ENCODE measurements around the gene PRDX5. TPM values are rescaled to one million over a fixed set of nuclear protein-coding genes. Genes with fewer than 3 reads are reported as not detected.

PRDX5 gene
- total RNA-seq, 6 donors from 2014 or later = 146 to 493 (median 309) TPM

DNA sequence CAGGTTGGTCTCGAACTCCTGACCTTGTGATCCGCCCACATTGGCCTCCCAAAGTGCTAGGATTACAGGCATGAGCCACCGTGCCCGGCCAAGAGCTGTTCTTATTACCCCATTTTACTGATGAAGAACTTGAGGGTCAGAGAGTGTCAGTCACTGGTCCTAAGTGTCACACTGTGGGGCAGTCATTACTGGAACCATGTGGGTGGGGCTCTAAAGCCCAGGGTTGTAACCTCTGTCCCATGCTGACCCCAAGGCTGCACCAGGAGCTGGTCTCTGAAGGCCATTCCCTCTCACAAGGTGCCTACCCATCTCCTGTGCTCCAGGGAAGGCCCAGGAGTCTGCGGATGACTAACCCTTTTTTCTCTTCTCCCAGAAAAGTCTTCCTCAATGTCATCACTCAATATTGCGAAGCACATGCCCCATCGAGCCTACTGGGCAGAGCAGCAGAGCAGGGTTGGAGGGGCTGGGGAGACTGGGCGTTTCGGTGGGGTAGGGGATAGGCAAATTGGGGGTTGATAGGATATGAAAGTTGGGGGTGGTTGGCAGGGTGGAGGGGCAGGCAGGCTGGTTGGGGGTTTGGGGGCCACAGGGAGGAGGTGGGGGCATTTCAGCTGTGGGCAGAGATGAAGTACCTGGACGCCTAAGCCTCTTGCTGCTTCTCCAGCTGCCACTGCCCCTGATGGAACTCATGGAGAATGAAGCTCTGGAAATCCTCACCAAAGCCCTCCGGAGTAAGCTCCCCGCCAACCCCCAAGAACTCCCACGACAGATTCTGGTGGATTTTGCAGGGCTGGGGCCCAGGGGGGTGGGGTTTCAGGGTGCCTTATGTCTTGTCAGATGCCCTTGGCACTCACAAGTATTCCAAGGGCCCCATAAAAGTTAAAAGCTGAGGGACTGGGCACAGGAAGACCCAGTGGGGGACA is 14.6 kb upstream of the PRDX5 start:
- WGBS, 2 donors = 77 to 83% methylated on average over 9 to 13 of the region's 13 CpGs
- peak overlapping the region in 2 of 4 donors; percentile 91 to 97 for H3K27ac ChIP-seq
- DNase-seq (no peak), ATAC-seq (ENCODE audit: low FRiP score in 2 of 2) (no peak)
- no peak overlapping the region for H3K4me3 ChIP-seq
- peaks cover 0 to 21% (median 12%) of the 10 kb centered on the region in 4 donors for H3K27me3 ChIP-seq
- H3K36me3 ChIP-seq = peaks cover 0 to 9% (median 0%) of the 10 kb centered on the region in 4 donors
- peaks cover 37 to 53% (median 49%) of the 10 kb centered on the region in 4 donors for H3K4me1 ChIP-seq
- TF ChIP-seq POLR2AphosphoS5 (IDR thresholded peaks at IDR 0.05) (no peak), POLR2A (IDR thresholded peaks at IDR 0.05) (no peak), EP300 (IDR thresholded peaks at IDR 0.05) (no peak)
- TF ChIP-seq, protein P1, sequence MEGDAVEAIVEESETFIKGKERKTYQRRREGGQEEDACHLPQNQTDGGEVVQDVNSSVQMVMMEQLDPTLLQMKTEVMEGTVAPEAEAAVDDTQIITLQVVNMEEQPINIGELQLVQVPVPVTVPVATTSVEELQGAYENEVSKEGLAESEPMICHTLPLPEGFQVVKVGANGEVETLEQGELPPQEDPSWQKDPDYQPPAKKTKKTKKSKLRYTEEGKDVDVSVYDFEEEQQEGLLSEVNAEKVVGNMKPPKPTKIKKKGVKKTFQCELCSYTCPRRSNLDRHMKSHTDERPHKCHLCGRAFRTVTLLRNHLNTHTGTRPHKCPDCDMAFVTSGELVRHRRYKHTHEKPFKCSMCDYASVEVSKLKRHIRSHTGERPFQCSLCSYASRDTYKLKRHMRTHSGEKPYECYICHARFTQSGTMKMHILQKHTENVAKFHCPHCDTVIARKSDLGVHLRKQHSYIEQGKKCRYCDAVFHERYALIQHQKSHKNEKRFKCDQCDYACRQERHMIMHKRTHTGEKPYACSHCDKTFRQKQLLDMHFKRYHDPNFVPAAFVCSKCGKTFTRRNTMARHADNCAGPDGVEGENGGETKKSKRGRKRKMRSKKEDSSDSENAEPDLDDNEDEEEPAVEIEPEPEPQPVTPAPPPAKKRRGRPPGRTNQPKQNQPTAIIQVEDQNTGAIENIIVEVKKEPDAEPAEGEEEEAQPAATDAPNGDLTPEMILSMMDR (IDR thresholded peaks at IDR 0.05) = no peak
- H3K9me3 ChIP-seq = no peaks in the 10 kb centered on the region

DNA sequence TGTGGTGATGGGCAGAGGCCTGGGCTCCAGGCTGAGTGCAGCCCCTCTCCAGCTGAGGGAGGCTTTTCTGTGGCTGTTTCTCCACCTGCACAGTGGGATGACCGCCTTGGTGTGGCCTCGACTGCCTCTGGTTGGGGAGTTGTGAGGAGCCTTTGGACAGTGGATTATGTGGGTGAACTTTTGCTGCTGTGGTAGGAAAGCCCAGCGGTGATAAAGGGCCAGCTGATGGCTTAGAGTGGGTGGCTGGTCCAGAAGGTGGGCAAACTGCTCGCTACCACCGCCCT is 13.9 kb upstream of the PRDX5 start:
- DNase-seq (no peak), ATAC-seq (ENCODE audit: low FRiP score in 2 of 2) (no peak)
- peak overlapping the region in 3 of 4 donors; percentile 84 to 96 (median 90) for H3K4me3 ChIP-seq
- H3K4me1 ChIP-seq = peaks cover 36 to 53% (median 48%) of the 10 kb centered on the region in 4 donors
- H3K36me3 ChIP-seq = peaks cover 0 to 9% (median 0%) of the 10 kb centered on the region in 4 donors
- peak overlapping the region; percentile 91 to 97 (median 94) for H3K27ac ChIP-seq
- peaks cover 0 to 19% (median 11%) of the 10 kb centered on the region in 4 donors for H3K27me3 ChIP-seq
- no peaks in the 10 kb centered on the region for H3K9me3 ChIP-seq
- TF ChIP-seq EP300 (IDR thresholded peaks at IDR 0.05) (no peak), POLR2AphosphoS5 (IDR thresholded peaks at IDR 0.05) (no peak), POLR2A (IDR thresholded peaks at IDR 0.05) (no peak)
- TF ChIP-seq, protein P1 (IDR thresholded peaks at IDR 0.05) = no peak
- 54 to 57% methylated on average over 5 of the region's 5 CpGs for whole genome bisulfite sequencing, 2 donors

DNA sequence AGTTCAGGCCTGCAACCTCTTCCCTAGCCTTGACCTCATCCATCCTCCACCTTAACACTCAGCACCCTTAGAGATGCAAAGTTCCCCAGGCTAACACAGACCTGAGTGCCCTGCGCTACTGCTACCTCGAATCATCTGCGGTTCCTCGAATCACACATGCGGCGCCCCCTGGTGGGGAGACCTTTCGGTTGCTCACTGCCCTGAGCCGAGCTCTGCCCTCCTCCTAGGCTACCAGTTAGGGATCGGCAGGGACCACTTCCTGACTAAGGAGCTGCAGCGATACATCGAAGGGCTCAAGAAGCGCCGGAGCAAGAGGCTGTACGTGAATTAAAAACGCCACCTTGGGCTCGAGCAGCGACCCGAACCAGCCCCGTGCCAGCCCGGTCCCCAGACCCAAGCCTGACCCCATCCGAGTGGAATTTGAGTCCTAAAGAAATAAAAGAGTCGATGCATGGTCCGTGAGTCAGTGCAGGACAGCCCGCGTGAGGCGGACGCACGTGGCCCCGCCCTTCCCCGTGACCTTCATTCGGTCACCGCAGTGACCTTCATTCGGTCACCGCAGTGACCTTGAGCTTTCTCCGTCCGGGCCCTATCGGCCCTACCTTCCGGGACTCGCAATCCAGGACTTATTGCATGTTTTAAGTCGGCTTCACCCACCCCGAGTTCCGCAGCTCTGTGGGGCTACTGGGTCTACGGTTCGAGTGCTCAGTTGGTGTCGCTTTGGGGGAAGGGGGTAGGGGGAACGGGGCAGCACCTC is 13.4 kb upstream of the PRDX5 start:
- WGBS, 2 donors = 0 to 1% methylated on average over 27 to 46 of the region's 46 CpGs
- DNase-seq (peak; percentile 91 to 97), ATAC-seq (ENCODE audit: low FRiP score in 2 of 2) (peak; percentile 73 to 82)
- Histone ChIP-seq H3K27ac (peak overlapping the region; percentile 91 to 97 (median 94)), H3K36me3 (peaks cover 0 to 9% (median 0%) of the 10 kb centered on the region in 4 donors), H3K4me3 (peak overlapping the region; percentile 46 to 96 (median 87)), H3K4me1 (peaks cover 30 to 47% (median 43%) of the 10 kb centered on the region in 4 donors), H3K9me3 (no peaks in the 10 kb centered on the region), H3K27me3 (peaks cover 0 to 14% (median 9%) of the 10 kb centered on the region in 4 donors)
- TF ChIP-seq EP300 (IDR thresholded peaks at IDR 0.05) (no peak), POLR2AphosphoS5 (IDR thresholded peaks at IDR 0.05) (peak in 1 of 2 donors; percentile 1)
- TF ChIP-seq, protein P1 (IDR thresholded peaks at IDR 0.05) = peak; percentile 80 to 95 (median 92)

DNA sequence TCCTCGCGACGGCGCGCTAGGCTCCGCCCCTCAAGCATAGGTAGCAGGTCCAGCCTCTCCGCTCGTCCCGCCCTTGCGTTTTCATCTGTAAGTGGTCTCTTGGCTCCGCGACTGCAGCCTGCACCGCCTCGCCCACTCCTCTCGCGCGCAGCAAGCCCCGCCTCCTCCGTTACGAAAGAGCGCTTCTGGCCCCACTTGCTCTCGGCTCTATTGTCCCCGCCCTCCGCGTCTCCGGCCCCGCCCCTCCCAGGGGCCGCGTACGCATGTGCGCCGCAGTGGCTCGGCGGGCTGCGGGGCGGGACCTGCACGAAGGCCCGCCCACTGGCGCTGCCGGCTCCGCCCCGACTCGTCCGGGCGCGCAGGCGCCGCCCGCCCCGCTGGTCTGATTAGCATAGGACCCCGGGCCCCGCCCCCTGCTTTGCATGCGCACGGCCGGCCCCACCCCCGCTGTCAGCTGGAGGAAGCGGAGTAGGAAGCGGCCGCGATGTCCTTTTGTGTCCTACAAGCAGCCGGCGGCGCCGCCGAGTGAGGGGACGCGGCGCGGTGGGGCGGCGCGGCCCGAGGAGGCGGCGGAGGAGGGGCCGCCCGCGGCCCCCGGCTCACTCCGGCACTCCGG is 12.7 kb upstream of the PRDX5 start, which contains the start of gene ESRRA:
Gene ESRRA, plus strand, starts transcription at position 450 of the 616 bp plus-strand sequence. CDS start 1,656 bp downstream, outside the sequence.
- TF ChIP-seq, protein P1 (IDR thresholded peaks at IDR 0.05) = no peak
- TF ChIP-seq POLR2AphosphoS5 (IDR thresholded peaks at IDR 0.05) = peak; percentile 31 to 64
- peak in 1 of 4 donors; percentile 69 for TF ChIP-seq POLR2A (IDR thresholded peaks at IDR 0.05)
- peak in 1 of 4 donors; percentile 57 for TF ChIP-seq EP300 (IDR thresholded peaks at IDR 0.05)
- H3K36me3 ChIP-seq = peaks cover 0 to 9% (median 0%) of the 10 kb centered on the region in 4 donors
- WGBS, 2 donors = 1% methylated on average over 18 of the region's 81 CpGs; no CpG with 5 or more reads in 1 of the 2 donors
- peaks cover 0 to 7% (median 3%) of the 10 kb centered on the region in 4 donors for H3K27me3 ChIP-seq
- peak within 1 kb of the TSS; percentile 65 to 96 (median 87) for H3K4me3 ChIP-seq
- H3K4me1 ChIP-seq = peaks cover 24 to 41% (median 36%) of the 10 kb centered on the region in 4 donors
- no peaks in the 10 kb centered on the region for H3K9me3 ChIP-seq
- DNase-seq (peak; percentile 100), ATAC-seq (ENCODE audit: low FRiP score in 2 of 2) (peak; percentile 95 to 96)
- peak within 1 kb of the TSS; percentile 91 to 97 (median 96) for H3K27ac ChIP-seq

All from upper lobe of left lung (tissue), 6 donors.